Endothelial cell of umbilical vein (primary cell): Measurements from ENCODE around the gene LILRB3.

Source experiments
- CTCF ChIP-seq, 2 donors: IDR thresholded peaks; 1 replicate in 1 of 2; 2 replicates in 1 of 2; pipeline ENCODE4 v1.5.1; 2011; ENCODE audit warnings: low read length in 2 of 2, mild to moderate bottlenecking in 2 of 2, moderate library complexity in 2 of 2, control low read depth in 1 of 2, inconsistent platforms in 1 of 2, low read depth in 1 of 2; ENCODE audit not compliant: insufficient read depth in 1 of 2; ENCODE audit errors: extremely low read depth in 1 of 2
- MAX ChIP-seq: IDR thresholded peaks from 2 replicates; pipeline ENCODE4 v1.6.1; 2011; ENCODE audit not compliant: insufficient read depth, insufficient read length
- POLR2A ChIP-seq: IDR thresholded peaks from 2 replicates; pipeline ENCODE4 v1.6.1; 2012; ENCODE audit warnings: low read depth, mild to moderate bottlenecking, control low read depth, low read length

- TF ChIP-seq MAX (no peak), CTCF (IDR thresholded peaks at IDR 0.05; ENCODE audit: extremely low read depth in 1 of 2, insufficient read depth in 1 of 2, low read depth in 1 of 2, low read length in 2 of 2) (no peak), POLR2A (no peak)
Observed at GRCh38 chr19:54257116-54257480, 34.3 kb upstream of the LILRB3 start, which contains the start of gene LILRB5.
